Hepatocyte (in vitro differentiated cells): ENCODE data around the gene USP32. TPM values are rescaled to one million over a fixed set of nuclear protein-coding genes. Genes with fewer than 3 reads are reported as not detected.
A peak's percentile ranks its signal among the peaks of the same experiment; 100 is the strongest.
"Not testable (repeated sequence)": the region's sequence is repeated elsewhere in the genome, so short reads cannot be mapped to it uniquely, and the experiment has no call there.

Source experiments
- DNase-seq: peaks from one replicate; pipeline ENCODE4 v3.0.0-alpha.2; 2016; ENCODE audit warnings: low spot score
- H2AFZ ChIP-seq: fragments of 200-600 bp; sonication (generic); 2 replicates; pipeline ENCODE4 v1.6.0; 2016; ENCODE audit warnings: antibody characterized with exemption, mild to moderate bottlenecking
- H3K27ac ChIP-seq: fragments of 200-600 bp; sonication (generic); 2 replicates; pipeline ENCODE4 v1.5.1; 2016; ENCODE audit warnings: mild to moderate bottlenecking
- H3K27me3 ChIP-seq: fragments of 200-600 bp; sonication (generic); 2 replicates; pipeline ENCODE4 v1.6.1; 2016
- H3K36me3 ChIP-seq: fragments of 200-600 bp; sonication (generic); replicated peaks from 2 replicates; pipeline ENCODE4 v1.5.1; 2016; ENCODE audit warnings: low read depth; ENCODE audit not compliant: insufficient read depth
- H3K4me1 ChIP-seq: fragments of 200-600 bp; sonication (generic); 2 replicates; pipeline ENCODE4 v1.5.1; 2016; ENCODE audit warnings: mild to moderate bottlenecking, moderate library complexity; ENCODE audit not compliant: insufficient read depth
- H3K4me2 ChIP-seq: fragments of 200-600 bp; sonication (generic); 2 replicates; pipeline ENCODE4 v1.6.0; 2016
- H3K4me3 ChIP-seq: fragments of 200-600 bp; sonication (generic); 2 replicates; pipeline ENCODE4 v1.5.1; 2016; ENCODE audit warnings: mild to moderate bottlenecking
- H3K79me2 ChIP-seq: fragments of 200-600 bp; sonication (generic); 2 replicates; pipeline ENCODE4 v1.6.0; 2017; ENCODE audit warnings: mild to moderate bottlenecking
- H3K9me2 ChIP-seq: fragments of 200-600 bp; sonication (generic); replicated peaks from 2 replicates; pipeline ENCODE4 v1.6.0; 2017; ENCODE audit warnings: mild to moderate bottlenecking; ENCODE audit not compliant: insufficient read depth
- H3K9me3 ChIP-seq: fragments of 200-600 bp; sonication (generic); 2 replicates; pipeline ENCODE4 v1.5.1; 2016; ENCODE audit warnings: low read depth, mild to moderate bottlenecking
- H4K20me1 ChIP-seq: fragments of 200-600 bp; sonication (generic); 2 replicates; pipeline ENCODE4 v1.6.0; 2016; ENCODE audit warnings: mild to moderate bottlenecking; ENCODE audit not compliant: insufficient read depth, poor library complexity, severe bottlenecking
- EZH2 ChIP-seq: fragments of 200-600 bp; sonication (generic); IDR thresholded peaks from 2 replicates; pipeline ENCODE4 v1.6.1; 2016; ENCODE audit warnings: antibody characterized with exemption, mild to moderate bottlenecking, borderline replicate concordance
- EZH2phosphoT487 ChIP-seq: fragments of 200-600 bp; sonication (generic); IDR thresholded peaks from one replicate; pipeline ENCODE4 v1.6.1; 2018; ENCODE audit warnings: antibody characterized with exemption, mild to moderate bottlenecking, low read depth, moderate library complexity; ENCODE audit not compliant: unreplicated experiment, severe bottlenecking
- WGBS: methylation state at CpG from one replicate; pipeline ENCODE4 v1.1.6; 2016; ENCODE audit warnings: low lambda C conversion rate; ENCODE audit errors: missing lambda C conversion rate; 5-methylcytosine and 5-hydroxymethylcytosine counted together
- polyA plus RNA-seq: library from polyadenylated mRNA; unstranded; fragments of >200 nt; fragmentation: Nextera tagmentation; extraction: Ambion mirVana; gene quantifications from 2 replicates; pipeline ENCODE4 v1.2.1, GENCODE V29; 2016
- total RNA-seq: library from RNA; depleted of rRNA; stranded (reverse); fragments of >200 nt; gene quantifications from 2 replicates; pipeline ENCODE4 v1.2.3, GENCODE V29; 2014
- TF ChIP-seq, protein P1 (sequence below): fragments of 200-600 bp; sonication (generic); IDR thresholded peaks from 2 replicates; pipeline ENCODE4 v1.5.1; 2016; ENCODE audit warnings: antibody characterized with exemption, mild to moderate bottlenecking; ENCODE audit not compliant: poor library complexity

The USP32 gene
- total and polyA plus RNA-seq, 2 experiments from 2014 or later = 15.3 to 37.0 TPM

GRCh38 chr17:60435244-60436167, 43.6 kb upstream of the USP32 start:
- WGBS = 85% methylated on average over 28 of the region's 28 CpGs

DNA sequence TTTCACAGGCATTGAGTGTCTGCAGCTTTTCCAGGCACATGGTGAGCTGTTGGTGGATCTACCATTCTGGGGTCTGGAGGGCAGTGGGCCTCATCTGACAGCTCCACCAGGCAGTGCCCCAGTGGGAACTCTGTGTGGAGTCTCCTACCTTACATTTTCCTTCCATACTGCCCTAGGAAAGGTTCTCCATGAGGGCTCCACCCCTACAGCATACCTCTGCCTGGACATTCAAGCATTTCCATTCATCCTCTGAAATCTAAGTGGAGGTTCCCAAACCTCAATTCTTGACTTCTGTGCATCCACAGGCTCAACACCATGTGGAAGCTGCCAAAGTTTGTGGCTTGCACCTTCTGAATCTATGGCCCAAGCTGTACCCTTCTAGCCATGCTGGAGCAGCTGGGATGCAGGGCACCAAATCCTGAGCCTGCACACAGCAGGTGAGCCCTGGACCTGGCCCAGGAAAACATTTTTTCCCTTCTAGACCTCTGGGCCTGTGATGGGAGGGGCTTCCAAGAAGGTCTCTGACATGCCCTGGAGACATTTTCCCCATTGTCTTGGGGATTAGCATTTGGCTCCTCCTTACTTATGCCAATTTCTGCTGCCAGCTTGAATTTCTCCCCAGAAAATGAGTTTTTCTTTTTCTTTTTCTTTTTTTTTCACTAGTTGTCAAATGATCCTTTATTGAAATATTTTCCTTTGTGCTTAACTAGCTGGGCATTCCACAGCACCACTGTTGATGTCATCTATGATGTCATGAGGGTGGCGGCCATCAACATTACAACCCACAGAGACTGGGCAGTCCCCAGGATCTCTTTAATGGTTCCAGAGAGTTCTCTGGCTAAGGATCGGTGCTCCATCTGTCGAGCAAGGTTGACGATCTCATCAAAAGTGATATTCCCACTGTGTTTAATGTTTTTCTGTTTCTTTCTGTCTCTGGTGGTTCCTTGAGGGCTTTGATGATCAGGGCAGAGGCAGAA, 41.4 kb upstream of the USP32 start:
- not testable (repeated sequence) for H3K4me2 ChIP-seq, H3K27me3 ChIP-seq, H3K9me3 ChIP-seq, H4K20me1 ChIP-seq, H2AFZ ChIP-seq, H3K27ac ChIP-seq, DNase-seq, H3K36me3 ChIP-seq, H3K9me2 ChIP-seq, H3K4me1 ChIP-seq, H3K79me2 ChIP-seq, H3K4me3 ChIP-seq
- WGBS = 94% methylated on average over 4 of the region's 4 CpGs

More at GRCh38 chr17:60435244-60436167, 43.6 kb upstream of the USP32 start:
- Histone ChIP-seq H3K36me3 (no peaks in the 10 kb centered on the region), H3K4me3 (no peak overlapping the region), H3K79me2 (no peaks in the 10 kb centered on the region), H4K20me1 (no peaks in the 10 kb centered on the region), H3K9me3 (no peaks in the 10 kb centered on the region), H3K27me3 (no peaks in the 10 kb centered on the region), H2AFZ (no peak overlapping the region), H3K4me1 (no peaks in the 10 kb centered on the region), H3K9me2 (no peaks in the 10 kb centered on the region), H3K27ac (no peak overlapping the region), H3K4me2 (no peak overlapping the region)
- TF ChIP-seq, protein P1, sequence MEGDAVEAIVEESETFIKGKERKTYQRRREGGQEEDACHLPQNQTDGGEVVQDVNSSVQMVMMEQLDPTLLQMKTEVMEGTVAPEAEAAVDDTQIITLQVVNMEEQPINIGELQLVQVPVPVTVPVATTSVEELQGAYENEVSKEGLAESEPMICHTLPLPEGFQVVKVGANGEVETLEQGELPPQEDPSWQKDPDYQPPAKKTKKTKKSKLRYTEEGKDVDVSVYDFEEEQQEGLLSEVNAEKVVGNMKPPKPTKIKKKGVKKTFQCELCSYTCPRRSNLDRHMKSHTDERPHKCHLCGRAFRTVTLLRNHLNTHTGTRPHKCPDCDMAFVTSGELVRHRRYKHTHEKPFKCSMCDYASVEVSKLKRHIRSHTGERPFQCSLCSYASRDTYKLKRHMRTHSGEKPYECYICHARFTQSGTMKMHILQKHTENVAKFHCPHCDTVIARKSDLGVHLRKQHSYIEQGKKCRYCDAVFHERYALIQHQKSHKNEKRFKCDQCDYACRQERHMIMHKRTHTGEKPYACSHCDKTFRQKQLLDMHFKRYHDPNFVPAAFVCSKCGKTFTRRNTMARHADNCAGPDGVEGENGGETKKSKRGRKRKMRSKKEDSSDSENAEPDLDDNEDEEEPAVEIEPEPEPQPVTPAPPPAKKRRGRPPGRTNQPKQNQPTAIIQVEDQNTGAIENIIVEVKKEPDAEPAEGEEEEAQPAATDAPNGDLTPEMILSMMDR = peak; percentile 89
- TF ChIP-seq EZH2phosphoT487 = no peak
- TF ChIP-seq EZH2 = no peak
- DNase-seq = peak; percentile 88

GRCh38 chr17:60430561-60430960, 38.6 kb upstream of the USP32 start:
- not testable (repeated sequence) for H3K4me1 ChIP-seq, H3K4me3 ChIP-seq, H3K9me2 ChIP-seq, H3K36me3 ChIP-seq, H4K20me1 ChIP-seq, H3K9me3 ChIP-seq, H3K4me2 ChIP-seq, H2AFZ ChIP-seq, H3K27ac ChIP-seq, H3K27me3 ChIP-seq, H3K79me2 ChIP-seq, DNase-seq
- WGBS = over 99% methylated on average over 7 of the region's 7 CpGs

GRCh38 chr17:60428491-60428890, 36.6 kb upstream of the USP32 start:
- not testable (repeated sequence) for H3K36me3 ChIP-seq, H3K27me3 ChIP-seq, H3K9me3 ChIP-seq, H3K27ac ChIP-seq, H4K20me1 ChIP-seq, H3K4me1 ChIP-seq, H3K4me3 ChIP-seq, H3K4me2 ChIP-seq, H3K79me2 ChIP-seq, DNase-seq, H3K9me2 ChIP-seq, H2AFZ ChIP-seq
- WGBS = 79% methylated on average over 6 of the region's 6 CpGs
